ENCODE measurements around the gene MBTPS1. TPM values are rescaled to one million over a fixed set of nuclear protein-coding genes. Genes with fewer than 3 reads are reported as not detected.
A peak's percentile ranks its signal among the peaks of the same experiment; 100 is the strongest.

MBTPS1 gene
- total RNA-seq, 1 experiment from 2014 or later, result 63.6 TPM

GRCh38 chr16:84014570-84015327 is 102.0 kb downstream of the MBTPS1 start:
- peak; percentile 3 for DNase-seq (ENCODE audit: unreplicated experiment)
- BruUV-seq (replicated peaks), result no TSS peak
- POLR2A ChIA-PET, result interaction anchor here (0.6 to 1.8 kb wide), 4 partner anchors 22 to 774 kb away, joined by 3 to 18 read pairs (median 4); no protein-coding TSS in a partner anchor
- H3K9me3 Mint-ChIP-seq (ENCODE audit: unreplicated experiment), result no peaks in the 10 kb centered on the region
- CTCF ChIA-PET, result interaction anchor here (0.6 to 3.6 kb wide), 8 partner anchors 20 to 999 kb away, joined by 3 to 15 read pairs (median 4); partner anchors contain the start of gene OSGIN1
- intact Hi-C loops (cut with micrococcal nuclease), result no loop called here
- H3K27me3 Mint-ChIP-seq (ENCODE audit: insufficient read depth, unreplicated experiment), result no peaks in the 10 kb centered on the region
- TF ChIP-seq CTCF (IDR thresholded peaks at IDR 0.05; ENCODE audit: unreplicated experiment), result no peak
- no peak overlapping the region for H3K4me3 Mint-ChIP-seq (ENCODE audit: unreplicated experiment)
- peaks cover 5% of the 10 kb centered on the region for H3K4me1 Mint-ChIP-seq (ENCODE audit: insufficient read depth, unreplicated experiment)
- no peak overlapping the region for H3K27ac Mint-ChIP-seq (ENCODE audit: low read depth, unreplicated experiment)
- H3K36me3 Mint-ChIP-seq (ENCODE audit: insufficient read depth, unreplicated experiment), result peaks cover 11% of the 10 kb centered on the region

- Mint-ChIP-seq H3K4me1 (ENCODE audit: insufficient read depth, unreplicated experiment) (peaks cover 5% of the 10 kb centered on the region), H3K9me3 (ENCODE audit: unreplicated experiment) (no peaks in the 10 kb centered on the region), H3K4me3 (ENCODE audit: unreplicated experiment) (no peak overlapping the region), H3K27ac (ENCODE audit: low read depth, unreplicated experiment) (peak overlapping the region; percentile 63), H3K36me3 (ENCODE audit: insufficient read depth, unreplicated experiment) (peaks cover 11% of the 10 kb centered on the region), H3K27me3 (ENCODE audit: insufficient read depth, unreplicated experiment) (no peaks in the 10 kb centered on the region)
- POLR2A ChIA-PET, result interaction anchor here (0.6 to 1.8 kb wide), 4 partner anchors 21 to 775 kb away, joined by 3 to 18 read pairs (median 4); no protein-coding TSS in a partner anchor
- CTCF ChIA-PET, result interaction anchor here (0.6 to 3.6 kb wide), 8 partner anchors 19 to 998 kb away, joined by 3 to 15 read pairs (median 4); partner anchors contain the start of gene OSGIN1
- TF ChIP-seq CTCF (IDR thresholded peaks at IDR 0.05; ENCODE audit: unreplicated experiment), result no peak
- BruUV-seq (replicated peaks), result no TSS peak
- DNase-seq (ENCODE audit: unreplicated experiment), result peak; percentile 98
- intact Hi-C loops (cut with micrococcal nuclease), result no loop called here
Measured at GRCh38 chr16:84013787-84014569, 102.8 kb downstream of the MBTPS1 start.

GRCh38 chr16:84009282-84009681 is 107.5 kb downstream of the MBTPS1 start:
- no peak for DNase-seq (ENCODE audit: unreplicated experiment)
- ChIA-PET CTCF (interaction anchor here (0.8 to 1.6 kb wide), 2 partner anchors 8 to 53 kb away, joined by 5 read pairs; no protein-coding TSS in a partner anchor), POLR2A (no interaction called here)
- BruUV-seq (replicated peaks), result no TSS peak
- intact Hi-C loops (cut with micrococcal nuclease), result no loop called here
- Mint-ChIP-seq H3K27ac (ENCODE audit: low read depth, unreplicated experiment) (no peak overlapping the region), H3K4me1 (ENCODE audit: insufficient read depth, unreplicated experiment) (no peaks in the 10 kb centered on the region), H3K27me3 (ENCODE audit: insufficient read depth, unreplicated experiment) (peaks cover 18% of the 10 kb centered on the region), H3K9me3 (ENCODE audit: unreplicated experiment) (no peaks in the 10 kb centered on the region), H3K4me3 (ENCODE audit: unreplicated experiment) (no peak overlapping the region), H3K36me3 (ENCODE audit: insufficient read depth, unreplicated experiment) (peaks cover 11% of the 10 kb centered on the region)
- TF ChIP-seq CTCF (IDR thresholded peaks at IDR 0.05; ENCODE audit: unreplicated experiment), result no peak

- Mint-ChIP-seq H3K9me3 (ENCODE audit: unreplicated experiment) (no peaks in the 10 kb centered on the region), H3K4me3 (ENCODE audit: unreplicated experiment) (no peak overlapping the region), H3K36me3 (ENCODE audit: insufficient read depth, unreplicated experiment) (peaks cover 6% of the 10 kb centered on the region), H3K27me3 (ENCODE audit: insufficient read depth, unreplicated experiment) (peaks cover 18% of the 10 kb centered on the region), H3K27ac (ENCODE audit: low read depth, unreplicated experiment) (no peak overlapping the region), H3K4me1 (ENCODE audit: insufficient read depth, unreplicated experiment) (no peaks in the 10 kb centered on the region)
- ChIA-PET CTCF (interaction anchor here (0.6 to 1.6 kb wide), 2 partner anchors 36 to 52 kb away, joined by 3 to 5 read pairs; no protein-coding TSS in a partner anchor), POLR2A (interaction anchor here (1.0 kb wide), 1 partner anchor 14 kb away, joined by 3 read pairs; no protein-coding TSS in a partner anchor)
- DNase-seq (ENCODE audit: unreplicated experiment), result no peak
- intact Hi-C loops (cut with micrococcal nuclease), result no loop called here
- TF ChIP-seq CTCF (IDR thresholded peaks at IDR 0.05; ENCODE audit: unreplicated experiment), result no peak
- no TSS peak for BruUV-seq (replicated peaks)
Measured at GRCh38 chr16:84007965-84008364, 108.8 kb downstream of the MBTPS1 start.
